WI38 (cell line): ENCODE results near the gene UBE2F.

ENCODE experiments used
- H3K4me3 ChIP-seq: 2 replicates; pipeline ENCODE4 v1.5.1; 2011; ENCODE audit warnings: low read depth, mild to moderate bottlenecking, control low read depth, low read length
- TF ChIP-seq, protein P1 (sequence below): IDR thresholded peaks from 2 replicates; pipeline ENCODE4 v1.5.1; 2012; ENCODE audit warnings: low read depth, mild to moderate bottlenecking, control low read depth, low read length

UBE2F gene

GRCh38 chr2:238091436-238092060 is 124.7 kb downstream of the UBE2F start:
- TF ChIP-seq, protein P1, sequence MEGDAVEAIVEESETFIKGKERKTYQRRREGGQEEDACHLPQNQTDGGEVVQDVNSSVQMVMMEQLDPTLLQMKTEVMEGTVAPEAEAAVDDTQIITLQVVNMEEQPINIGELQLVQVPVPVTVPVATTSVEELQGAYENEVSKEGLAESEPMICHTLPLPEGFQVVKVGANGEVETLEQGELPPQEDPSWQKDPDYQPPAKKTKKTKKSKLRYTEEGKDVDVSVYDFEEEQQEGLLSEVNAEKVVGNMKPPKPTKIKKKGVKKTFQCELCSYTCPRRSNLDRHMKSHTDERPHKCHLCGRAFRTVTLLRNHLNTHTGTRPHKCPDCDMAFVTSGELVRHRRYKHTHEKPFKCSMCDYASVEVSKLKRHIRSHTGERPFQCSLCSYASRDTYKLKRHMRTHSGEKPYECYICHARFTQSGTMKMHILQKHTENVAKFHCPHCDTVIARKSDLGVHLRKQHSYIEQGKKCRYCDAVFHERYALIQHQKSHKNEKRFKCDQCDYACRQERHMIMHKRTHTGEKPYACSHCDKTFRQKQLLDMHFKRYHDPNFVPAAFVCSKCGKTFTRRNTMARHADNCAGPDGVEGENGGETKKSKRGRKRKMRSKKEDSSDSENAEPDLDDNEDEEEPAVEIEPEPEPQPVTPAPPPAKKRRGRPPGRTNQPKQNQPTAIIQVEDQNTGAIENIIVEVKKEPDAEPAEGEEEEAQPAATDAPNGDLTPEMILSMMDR = no peak
- H3K4me3 ChIP-seq = no peak overlapping the region
